ENCODE measurements around the gene SLC6A4.
"Not testable (repeated sequence)": the region's sequence is repeated elsewhere in the genome, so short reads cannot be mapped to it uniquely, and the experiment has no call there.

The SLC6A4 gene

GRCh38 chr17:30219315-30219714 lies 16.2 kb downstream of the SLC6A4 start:
- DNase-seq, result no peak

GRCh38 chr17:30218799-30219198 lies 16.7 kb downstream of the SLC6A4 start:
- no peak for DNase-seq

- no peak for DNase-seq
Measured at GRCh38 chr17:30217746-30218245, 17.7 kb downstream of the SLC6A4 start.

GRCh38 chr17:30217054-30217453 lies 18.4 kb downstream of the SLC6A4 start:
- no peak for DNase-seq

GRCh38 chr17:30212750-30213149 lies 22.7 kb downstream of the SLC6A4 start:
- no peak for DNase-seq

GRCh38 chr17:30211371-30211770 lies 24.1 kb downstream of the SLC6A4 start:
- DNase-seq, result no peak

- no peak for DNase-seq
Measured at GRCh38 chr17:30210901-30211300, 24.6 kb downstream of the SLC6A4 start.

GRCh38 chr17:30210366-30210765 lies 25.1 kb downstream of the SLC6A4 start:
- no peak for DNase-seq

- no peak for DNase-seq
Measured at GRCh38 chr17:30209930-30210329, 25.6 kb downstream of the SLC6A4 start.

- DNase-seq, result peak; percentile 36
Measured at GRCh38 chr17:30208214-30208613, 27.3 kb downstream of the SLC6A4 start.

- DNase-seq, result no peak
Measured at GRCh38 chr17:30207655-30208054, 27.8 kb downstream of the SLC6A4 start.

GRCh38 chr17:30203471-30203981 lies 32.0 kb downstream of the SLC6A4 start:
- DNase-seq, result no peak

GRCh38 chr17:30200656-30201055 lies 34.8 kb downstream of the SLC6A4 start:
- DNase-seq, result not testable (repeated sequence)

GRCh38 chr17:30200106-30200505 lies 35.4 kb downstream of the SLC6A4 start:
- no peak for DNase-seq

GRCh38 chr17:30199600-30199999 lies 35.9 kb downstream of the SLC6A4 start:
- no peak for DNase-seq

GRCh38 chr17:30197416-30197815 lies 38.1 kb downstream of the SLC6A4 start:
- DNase-seq, result no peak

GRCh38 chr17:30196504-30196903 lies 39.0 kb downstream of the SLC6A4 start:
- no peak for DNase-seq

GRCh38 chr17:30191072-30191471 lies 44.4 kb downstream of the SLC6A4 start:
- DNase-seq, result no peak

- no peak for DNase-seq
Measured at GRCh38 chr17:30188211-30188939, 47.1 kb downstream of the SLC6A4 start.

- no peak for DNase-seq
Measured at GRCh38 chr17:30187573-30187972, 47.9 kb downstream of the SLC6A4 start.

- no peak for DNase-seq
Measured at GRCh38 chr17:30186761-30187160, 48.7 kb downstream of the SLC6A4 start.

GRCh38 chr17:30176855-30177254 lies 58.6 kb downstream of the SLC6A4 start:
- no peak for DNase-seq

GRCh38 chr17:30174556-30174955 lies 60.9 kb downstream of the SLC6A4 start:
- no peak for DNase-seq

GRCh38 chr17:30173649-30174048 lies 61.8 kb downstream of the SLC6A4 start:
- no peak for DNase-seq

GRCh38 chr17:30172560-30172959 lies 62.9 kb downstream of the SLC6A4 start:
- no peak for DNase-seq

Data from OCI-M1 (cell line).